D341Med (cell line): ENCODE data around the gene INPP5A.
"Not testable (repeated sequence)": the region's sequence is repeated elsewhere in the genome, so short reads cannot be mapped to it uniquely, and the experiment has no call there.

ENCODE experiments used
- DNase-seq: peaks from one replicate; pipeline ENCODE4 v3.0.0; 2012; ENCODE audit warnings: low spot score

The INPP5A gene

DNA sequence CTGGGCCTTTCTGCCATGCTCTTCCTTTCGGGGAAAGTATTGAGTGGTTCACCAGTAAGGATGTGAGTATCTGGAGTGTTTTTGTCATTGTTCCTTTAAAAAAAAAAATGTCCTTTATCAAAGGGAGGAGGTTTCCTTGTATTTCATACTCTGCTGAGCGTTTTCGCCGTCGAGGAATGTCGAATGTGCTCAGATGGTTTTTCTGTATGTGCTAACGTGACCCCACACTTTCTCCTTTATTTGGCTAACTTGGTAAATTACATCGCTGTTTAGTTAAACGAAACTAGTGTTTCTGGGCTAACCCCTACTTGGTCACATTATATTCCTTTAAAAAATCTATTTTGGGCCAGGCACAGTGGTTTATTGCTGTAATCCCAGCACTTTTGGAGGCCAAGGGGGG lies 45.9 kb downstream of the INPP5A start:
- no peak for DNase-seq

DNA sequence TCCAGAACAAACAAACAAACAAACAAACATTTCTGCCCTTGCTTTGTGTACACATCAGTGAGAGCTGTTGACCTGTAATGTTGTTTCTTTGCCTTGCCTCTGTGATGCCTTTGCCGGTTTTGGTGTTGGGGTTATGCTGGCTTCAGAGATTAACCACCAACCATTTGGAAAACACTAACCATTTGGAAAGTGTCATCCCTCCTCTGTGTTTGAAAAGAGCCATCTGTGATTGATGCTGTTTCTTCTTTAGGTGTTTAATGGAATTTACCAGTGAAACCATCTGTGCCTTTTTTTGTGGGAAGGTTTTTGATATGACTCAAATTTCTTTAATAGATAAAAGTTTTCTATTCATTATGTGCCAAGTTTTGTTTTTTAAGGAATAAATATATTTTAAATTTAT lies 46.5 kb downstream of the INPP5A start:
- DNase-seq = no peak

GRCh38 chr10:132585732-132586722 lies 48.4 kb downstream of the INPP5A start:
- DNase-seq = no peak

DNA sequence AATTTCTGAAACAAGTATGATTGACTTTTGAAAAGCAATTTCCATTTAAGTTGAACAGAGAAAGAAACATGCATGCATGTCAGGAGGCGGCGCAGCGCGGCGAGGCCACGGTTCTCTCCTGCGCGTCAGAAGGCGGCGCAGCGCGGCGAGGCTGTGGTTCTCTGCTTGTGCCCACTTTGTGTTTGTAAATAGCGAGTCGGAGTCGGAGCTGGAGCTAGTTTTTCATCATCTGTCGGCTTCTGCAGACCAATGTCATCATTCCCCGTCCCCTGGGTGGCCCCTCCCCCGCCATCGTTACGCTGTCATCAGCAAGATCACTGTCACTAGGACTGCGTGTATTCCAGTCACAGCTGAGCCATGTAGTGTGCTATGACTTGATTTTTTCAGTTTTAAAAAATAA lies 49.2 kb downstream of the INPP5A start:
- no peak for DNase-seq

- no peak for DNase-seq
Observed at GRCh38 chr10:132587175-132587574, 49.6 kb downstream of the INPP5A start.

- DNase-seq = no peak
Observed at GRCh38 chr10:132588301-132589013, 50.9 kb downstream of the INPP5A start.

DNA sequence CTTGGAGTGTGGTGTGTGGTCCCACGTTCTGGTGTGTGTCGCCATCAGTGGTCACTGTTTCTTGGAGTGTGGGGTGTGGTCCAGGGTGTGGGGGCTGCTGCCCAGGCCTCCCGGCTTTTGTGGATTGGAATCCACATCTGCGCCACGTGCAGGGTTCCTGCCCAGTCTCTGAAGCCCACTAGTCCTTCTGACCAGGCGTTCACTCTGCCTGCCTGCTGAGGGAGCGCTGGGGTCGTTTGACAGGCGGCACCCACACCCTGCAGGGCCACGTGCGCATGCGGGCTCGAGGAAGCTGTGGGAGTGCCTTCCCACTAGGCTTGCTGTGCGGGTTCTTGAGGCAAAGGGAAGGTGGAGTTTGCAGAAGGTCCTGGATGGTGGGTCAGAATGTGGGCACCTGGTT lies 51.4 kb downstream of the INPP5A start:
- DNase-seq = no peak

- DNase-seq = no peak
Observed at GRCh38 chr10:132589681-132590080, 52.1 kb downstream of the INPP5A start.

DNA sequence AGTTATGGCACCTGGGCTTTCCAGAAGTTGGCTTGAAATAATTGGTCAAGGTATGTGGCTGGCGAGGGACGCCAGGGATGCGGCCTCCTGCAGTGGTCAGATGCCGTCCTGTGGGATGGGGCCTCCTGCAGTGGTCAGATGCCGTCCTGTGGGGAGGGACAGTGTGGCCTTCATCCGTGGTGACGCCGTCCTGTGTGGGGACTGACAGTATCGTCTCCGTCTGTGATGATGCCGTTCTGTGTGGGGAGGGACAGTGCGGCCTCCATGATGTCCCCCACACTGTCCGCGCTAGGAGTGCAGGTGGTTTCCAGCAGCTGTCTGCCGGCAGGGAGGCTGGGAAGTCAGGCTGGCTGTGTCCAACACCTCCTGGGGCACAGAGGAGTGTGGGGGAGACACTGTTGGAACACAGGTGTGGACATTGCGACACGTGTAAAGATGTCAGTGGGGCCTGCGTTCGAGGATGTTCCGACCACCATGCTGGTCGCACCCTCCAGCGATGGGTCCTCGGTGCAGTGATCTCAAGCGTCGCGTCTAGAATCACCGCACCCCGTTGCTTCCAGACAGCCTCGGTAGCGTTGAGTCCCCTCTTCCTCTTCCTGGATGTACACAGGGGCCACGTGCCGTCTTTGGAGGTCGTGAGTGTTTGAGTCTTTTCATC lies 52.6 kb downstream of the INPP5A start:
- no peak for DNase-seq

GRCh38 chr10:132590752-132591121 lies 53.1 kb downstream of the INPP5A start:
- no peak for DNase-seq

DNA sequence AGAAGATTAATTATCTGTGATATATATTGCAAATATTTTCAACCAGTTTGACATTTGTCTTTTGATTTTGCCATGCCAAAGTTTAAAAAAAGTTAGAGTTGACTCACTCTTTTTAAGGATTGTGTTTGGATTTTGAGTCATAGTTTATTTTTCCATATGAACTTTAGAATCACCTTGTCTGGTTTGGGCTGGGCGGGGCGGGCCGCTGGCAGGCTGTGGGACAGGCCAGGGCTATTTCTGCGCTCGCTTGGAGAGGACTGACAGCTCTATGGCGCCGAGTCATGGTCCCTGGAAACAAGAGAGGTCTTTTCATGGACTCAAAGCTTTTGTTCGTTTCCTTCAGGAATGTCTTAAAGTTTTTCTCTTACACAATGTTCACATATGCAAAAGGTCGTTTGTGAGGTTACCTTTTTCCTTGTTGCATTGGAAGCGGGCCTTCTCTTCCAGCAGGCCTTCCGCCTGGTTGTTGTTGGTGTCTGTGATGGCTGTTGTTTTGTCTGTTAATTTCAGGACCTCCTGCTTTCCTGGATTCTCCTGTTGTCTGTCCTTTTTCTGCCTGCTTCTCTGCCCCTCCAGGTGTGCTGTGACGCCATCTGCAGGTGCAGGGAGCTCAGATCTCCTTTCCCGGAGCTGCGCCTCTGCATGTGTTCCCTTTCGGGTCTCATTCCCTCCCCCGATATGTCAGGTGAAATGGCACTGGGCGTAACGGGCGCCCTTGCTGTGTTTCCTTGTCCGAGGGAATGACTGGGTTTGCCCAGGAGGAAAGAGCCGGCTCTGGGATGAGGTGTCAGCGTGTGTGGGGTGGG lies 53.8 kb downstream of the INPP5A start:
- DNase-seq = no peak

- DNase-seq = no peak
Observed at GRCh38 chr10:132592790-132593383, 55.3 kb downstream of the INPP5A start.

GRCh38 chr10:132593389-132593788 lies 55.8 kb downstream of the INPP5A start:
- DNase-seq = no peak

- DNase-seq = no peak
Observed at GRCh38 chr10:132593900-132594876, 56.6 kb downstream of the INPP5A start.

DNA sequence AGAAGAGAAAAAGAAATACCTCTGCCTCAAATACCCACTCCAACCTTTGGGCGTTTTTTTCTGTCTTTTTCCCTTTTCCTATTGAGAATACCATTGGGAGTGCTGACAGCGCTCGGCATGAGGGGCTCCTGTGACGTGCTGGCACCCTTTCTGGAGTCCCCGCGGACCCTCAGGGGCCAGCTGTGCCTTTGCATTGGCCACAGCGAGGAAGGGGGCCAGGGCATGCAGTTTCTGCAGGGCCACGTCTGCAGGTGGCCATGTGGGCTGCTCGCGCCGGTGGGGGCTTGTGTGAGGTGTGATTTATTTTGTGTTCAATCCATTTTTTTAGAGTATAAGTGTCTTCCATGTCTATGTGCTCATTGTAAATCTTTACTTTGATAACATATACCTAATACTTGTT lies 57.4 kb downstream of the INPP5A start:
- DNase-seq = no peak

- DNase-seq = no peak
Observed at GRCh38 chr10:132595854-132596253, 58.3 kb downstream of the INPP5A start.

DNA sequence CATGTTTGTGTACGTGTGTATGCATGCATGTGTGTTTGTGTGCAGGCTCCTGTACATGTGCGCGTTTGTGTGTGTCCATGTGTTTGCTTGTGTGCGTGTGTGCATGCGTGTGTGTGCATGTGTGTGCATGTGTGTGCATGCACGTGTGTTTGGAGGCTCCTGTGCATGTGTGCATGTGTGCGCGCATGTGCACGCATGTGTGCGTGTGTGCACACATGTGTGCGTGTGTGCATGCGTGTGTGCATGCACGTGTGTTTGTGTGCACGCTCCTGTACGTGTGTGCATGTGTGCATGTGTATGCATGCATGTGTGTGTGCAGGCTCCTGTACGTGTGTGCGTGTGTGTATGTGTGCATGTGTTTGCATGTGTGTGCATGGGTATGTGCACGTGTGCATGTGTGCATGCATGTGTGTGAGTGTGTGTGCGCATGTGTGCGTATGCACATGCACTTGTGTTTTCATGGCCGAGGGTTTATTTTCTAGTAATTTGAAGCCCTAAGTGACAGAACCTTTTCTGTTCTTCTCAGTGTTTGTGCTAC lies 59.2 kb downstream of the INPP5A start:
- DNase-seq = no peak

- DNase-seq = no peak
Observed at GRCh38 chr10:132597654-132598053, 60.1 kb downstream of the INPP5A start.

DNA sequence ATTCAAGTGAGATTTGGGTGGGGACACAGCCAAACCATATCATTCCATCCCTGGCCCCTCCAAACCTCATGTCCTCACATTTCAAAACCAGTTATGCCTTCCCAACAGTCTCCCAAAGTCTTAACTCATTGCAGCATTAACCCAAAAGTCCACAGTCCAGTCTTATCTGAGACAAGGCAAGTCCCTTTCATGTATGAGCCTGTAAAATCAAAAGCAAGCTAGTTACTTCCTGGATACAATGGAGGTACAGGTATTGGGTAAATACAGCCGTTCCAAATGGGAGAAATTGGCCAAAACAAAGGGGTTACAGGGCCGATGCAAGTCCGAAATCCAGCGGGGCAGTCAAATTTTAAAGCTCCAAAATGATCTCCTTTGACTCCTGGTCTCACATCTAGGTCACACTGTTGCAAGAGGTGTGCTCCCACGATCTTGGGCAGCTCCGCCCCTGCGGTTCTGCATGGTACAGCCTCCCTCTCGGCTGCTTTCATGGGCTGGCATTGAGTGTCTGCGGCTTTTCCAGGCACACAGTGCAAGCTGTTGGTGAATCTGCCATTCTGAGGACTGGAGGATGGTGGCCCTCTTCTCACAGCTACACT lies 61.5 kb downstream of the INPP5A start:
- not testable (repeated sequence) for DNase-seq

GRCh38 chr10:132599732-132600131 lies 62.1 kb downstream of the INPP5A start:
- DNase-seq = no peak
